ENCODE data around the gene ARHGAP31. TPM values are rescaled to one million over a fixed set of nuclear protein-coding genes. Genes with fewer than 3 reads are reported as not detected.

ARHGAP31 gene
- total and polyA plus RNA-seq, 2 of the 8 experiments (the other 6 are each of a cell fraction or from before 2014, with no cell fraction given) = 1.1 to 7.6 TPM

GRCh38 chr3:119322835-119323722 lies 28.9 kb downstream of the ARHGAP31 start (continued):
- TF ChIP-seq CTBP2 (IDR thresholded peaks at IDR 0.05; ENCODE audit: borderline replicate concordance, insufficient read depth, insufficient read length, low read length) (peak; percentile 53), CBX5 (IDR thresholded peaks at IDR 0.05; ENCODE audit: low read depth, low read length) (no peak), YY1 (IDR thresholded peaks at IDR 0.05; ENCODE audit: low read depth, low read length) (peak; percentile 39; the same call in 1 of the 2 replicates), NRF1 (IDR thresholded peaks at IDR 0.05; ENCODE audit: low read depth, low read length) (no peak), JUN (IDR thresholded peaks at IDR 0.05; ENCODE audit: low read depth, low read length) (no peak), TAF1 (IDR thresholded peaks at IDR 0.05; ENCODE audit: low read depth, low read length) (peak; percentile 49), BACH1 (IDR thresholded peaks at IDR 0.05; ENCODE audit: low read length) (no peak; the same call in 1 of the 2 replicates), FOSL1 (IDR thresholded peaks at IDR 0.05; ENCODE audit: insufficient read depth, low read depth, low read length) (no peak), POLR2A (IDR thresholded peaks at IDR 0.05; ENCODE audit: control extremely low read depth in 1 of 2, low read depth in 2 of 2, low read length in 2 of 2) (peak; percentile 1 to 52; a peak in 2 of 3 replicates), TEAD4 (IDR thresholded peaks at IDR 0.05; ENCODE audit: low read depth, low read length) (no peak), ATF3 (IDR thresholded peaks at IDR 0.05; ENCODE audit: insufficient read depth, low read depth, low read length) (no peak), KDM1A (IDR thresholded peaks at IDR 0.05; ENCODE audit: borderline replicate concordance, low read length) (no peak), SIN3A (conservative IDR thresholded peaks at IDR 0.05 in 1 of 2, IDR thresholded peaks at IDR 0.05 in 1 of 2; ENCODE audit: low read depth in 1 of 2, low read length in 2 of 2) (peak in 1 of 2 experiments; percentile 22; a peak in 1 of 4 replicates), RBBP5 (IDR thresholded peaks at IDR 0.05; ENCODE audit: borderline replicate concordance, low read depth, low read length) (peak; percentile 69), KDM5A (IDR thresholded peaks at IDR 0.05; ENCODE audit: low read length) (no peak), ZNF274 (IDR thresholded peaks at IDR 0.05; ENCODE audit: borderline replicate concordance, extremely low read depth, low read length) (no peak), CEBPB (IDR thresholded peaks at IDR 0.05; ENCODE audit: low read depth, low read length) (no peak), POLR2AphosphoS5 (IDR thresholded peaks at IDR 0.05; ENCODE audit: low read depth, low read length) (peak; percentile 48; the same call in 1 of the 2 replicates), CBX8 (IDR thresholded peaks at IDR 0.05; ENCODE audit: borderline replicate concordance, low read depth, low read length) (no peak), ASH2L (IDR thresholded peaks at IDR 0.05; ENCODE audit: low read length) (peak; percentile 88), KDM4A (IDR thresholded peaks at IDR 0.05; ENCODE audit: low read depth, low read length, severe bottlenecking) (peak; percentile 72), EP300 (IDR thresholded peaks at IDR 0.05; ENCODE audit: borderline replicate concordance in 1 of 2, low read depth in 2 of 2, low read length in 2 of 2) (no peak), PHF8 (conservative IDR thresholded peaks at IDR 0.05; ENCODE audit: low read depth, low read length) (peak; percentile 39), SIX5 (IDR thresholded peaks at IDR 0.05; ENCODE audit: low read depth, low read length) (no peak)

All from H1 (cell line).